ENCODE measurements around the gene ARFGEF3.
A peak's percentile ranks its signal among the peaks of the same experiment; 100 is the strongest.

ARFGEF3 gene

GRCh38 chr6:138275976-138276375 lies 114.2 kb downstream of the ARFGEF3 start:
- DNase-seq: no peak

- no peak for DNase-seq
These were observed 116.1 kb downstream of the ARFGEF3 start for GRCh38 chr6:138277835-138278234.

GRCh38 chr6:138278326-138278725 lies 116.6 kb downstream of the ARFGEF3 start:
- DNase-seq: peak; percentile 41

- DNase-seq: no peak
These were observed 124.1 kb downstream of the ARFGEF3 start for GRCh38 chr6:138285800-138286199.

- DNase-seq: no peak
These were observed 125.0 kb downstream of the ARFGEF3 start for GRCh38 chr6:138286698-138287097.

GRCh38 chr6:138287144-138287955 lies 125.6 kb downstream of the ARFGEF3 start:
- DNase-seq: no peak

- peak; percentile 92 for DNase-seq
These were observed 126.8 kb downstream of the ARFGEF3 start for GRCh38 chr6:138288428-138289085.

GRCh38 chr6:138289739-138290138 lies 128.0 kb downstream of the ARFGEF3 start:
- no peak for DNase-seq

GRCh38 chr6:138290423-138290962 lies 128.8 kb downstream of the ARFGEF3 start:
- DNase-seq: no peak

GRCh38 chr6:138291036-138291848 lies 129.5 kb downstream of the ARFGEF3 start:
- no peak for DNase-seq

- no peak for DNase-seq
These were observed 130.1 kb downstream of the ARFGEF3 start for GRCh38 chr6:138291849-138292181.

- no peak for DNase-seq
These were observed 130.7 kb downstream of the ARFGEF3 start for GRCh38 chr6:138292482-138292881.

GRCh38 chr6:138293428-138294395 lies 132.0 kb downstream of the ARFGEF3 start:
- no peak for DNase-seq

- DNase-seq: no peak
These were observed 134.6 kb downstream of the ARFGEF3 start for GRCh38 chr6:138296381-138296780.

GRCh38 chr6:138296786-138297185 lies 135.0 kb downstream of the ARFGEF3 start:
- DNase-seq: no peak

- DNase-seq: no peak
These were observed 136.1 kb downstream of the ARFGEF3 start for GRCh38 chr6:138297761-138298298.

- DNase-seq: no peak
These were observed 138.7 kb downstream of the ARFGEF3 start for GRCh38 chr6:138300469-138300868.

- no peak for DNase-seq
These were observed 140.8 kb downstream of the ARFGEF3 start for GRCh38 chr6:138302554-138302953.

- no peak for DNase-seq
These were observed 145.6 kb downstream of the ARFGEF3 start for GRCh38 chr6:138307352-138307751.

GRCh38 chr6:138307816-138308730 lies 146.3 kb downstream of the ARFGEF3 start:
- DNase-seq: no peak

All from fibroblast of skin of abdomen (primary cell).